T-helper 1 cell treated with Interleukin-12 subunit alpha and Interleukin-12 subunit beta and Interleukin-4 antibody, amounts not matched to agents 30 μg/mL and 1 μg/mL, for 36 hours (primary cell): ENCODE data around the gene CERT1.
"Not testable (repeated sequence)": the region's sequence is repeated elsewhere in the genome, so short reads cannot be mapped to it uniquely, and the experiment has no call there.

Source experiments
- H3K27ac Mint-ChIP-seq: one replicate; pipeline ENCODE4 v1.8.0; 2021; ENCODE audit warnings: mild to moderate bottlenecking, mixed read lengths
- H3K27me3 Mint-ChIP-seq: one replicate; pipeline ENCODE4 v1.8.0; 2021; ENCODE audit warnings: low read depth, mixed read lengths
- H3K36me3 Mint-ChIP-seq: one replicate; pipeline ENCODE4 v1.8.0; 2021; ENCODE audit warnings: low read depth, mixed read lengths
- H3K4me1 Mint-ChIP-seq: one replicate; pipeline ENCODE4 v1.8.0; 2021; ENCODE audit warnings: low read depth, mixed read lengths
- H3K4me3 Mint-ChIP-seq: one replicate; pipeline ENCODE4 v1.8.0; 2021; ENCODE audit warnings: mild to moderate bottlenecking, moderate library complexity, mixed read lengths
- H3K9me3 Mint-ChIP-seq: one replicate; pipeline ENCODE4 v1.8.0; 2021; ENCODE audit warnings: mixed read lengths

Gene CERT1

DNA sequence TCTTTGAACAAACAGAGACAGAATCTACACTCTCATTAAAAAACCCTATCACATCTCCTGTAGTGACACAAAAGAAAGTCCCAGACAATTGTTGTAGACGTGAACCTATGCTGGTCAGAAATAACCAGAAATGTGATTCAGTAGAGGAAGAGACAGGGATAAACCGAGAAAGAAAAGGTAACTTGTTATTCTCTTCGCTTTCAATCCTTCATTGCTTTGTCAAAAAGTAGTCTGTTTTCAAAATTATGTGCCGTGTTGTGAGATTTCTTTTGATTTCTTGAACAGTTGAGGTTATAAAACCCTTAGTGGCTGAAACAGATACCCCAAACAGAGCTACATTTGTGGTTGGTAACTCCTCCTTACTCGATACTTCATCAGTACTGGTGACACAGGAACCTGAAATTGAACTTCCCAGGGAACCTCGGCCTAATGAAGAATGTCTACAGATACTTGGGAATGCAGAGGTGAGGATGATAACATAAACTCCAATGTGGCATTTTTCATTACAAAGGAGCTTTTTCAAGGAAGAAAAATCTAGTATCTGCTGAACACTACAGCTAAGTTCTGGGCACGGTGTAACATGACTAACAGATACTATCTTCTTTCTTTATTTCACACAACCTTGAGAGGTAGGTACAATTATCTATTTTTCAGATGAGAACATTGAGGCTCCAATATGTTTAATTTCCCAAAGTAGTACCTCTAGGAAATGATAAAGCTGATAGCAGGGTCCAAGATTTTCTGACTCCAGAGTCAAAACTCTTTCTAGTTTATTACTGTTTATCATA is 160.1 kb downstream of the CERT1 start:
- Mint-ChIP-seq H3K27ac (peak overlapping the region; percentile 28), H3K4me1 (peaks cover 20% of the 10 kb centered on the region), H3K36me3 (peaks cover 51% of the 10 kb centered on the region), H3K4me3 (no peak overlapping the region), H3K27me3 (no peaks in the 10 kb centered on the region), H3K9me3 (no peaks in the 10 kb centered on the region)

DNA sequence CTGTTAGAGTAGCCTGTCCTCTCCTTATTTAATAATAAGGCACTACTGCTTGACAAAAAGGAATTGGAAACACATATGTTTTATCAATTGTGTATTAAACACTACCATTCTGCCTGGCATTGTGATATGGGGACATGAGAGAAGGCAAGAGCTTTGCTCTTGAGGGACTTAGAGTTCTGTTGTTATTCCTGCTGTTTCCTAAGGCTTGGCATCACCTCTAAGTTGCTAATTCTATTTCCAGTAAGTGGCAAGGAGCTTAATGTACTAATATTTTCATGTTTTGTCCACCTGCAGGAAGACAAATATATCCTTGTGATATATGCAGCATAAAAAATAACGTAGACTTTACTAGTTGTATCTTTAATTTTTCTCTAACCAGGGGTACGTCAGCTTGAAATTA is 161.8 kb downstream of the CERT1 start:
- Mint-ChIP-seq H3K27ac (no peak overlapping the region), H3K36me3 (peaks cover 51% of the 10 kb centered on the region), H3K4me1 (peaks cover 23% of the 10 kb centered on the region), H3K4me3 (no peak overlapping the region), H3K27me3 (no peaks in the 10 kb centered on the region), H3K9me3 (no peaks in the 10 kb centered on the region)

DNA sequence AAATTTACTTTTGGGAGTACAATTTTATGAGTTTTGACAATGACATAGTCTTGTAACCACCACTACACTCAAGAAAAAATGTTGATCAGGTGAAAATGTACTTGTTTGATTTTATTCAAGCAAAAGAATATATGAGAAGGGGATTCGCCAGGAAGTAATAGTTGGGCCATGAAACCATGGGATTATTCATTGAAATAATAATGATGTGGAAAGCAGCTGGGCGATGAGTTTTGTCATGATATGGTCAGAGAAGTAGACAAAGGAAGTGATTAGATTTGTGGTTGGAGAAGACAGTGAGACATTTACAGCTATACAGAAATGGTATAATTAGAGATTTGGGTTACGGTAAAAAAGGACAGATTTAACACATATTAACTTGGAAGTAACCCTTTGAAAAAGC is 163.2 kb downstream of the CERT1 start:
- Mint-ChIP-seq H3K27ac (no peak overlapping the region), H3K27me3 (no peaks in the 10 kb centered on the region), H3K4me1 (peaks cover 23% of the 10 kb centered on the region), H3K9me3 (no peaks in the 10 kb centered on the region), H3K4me3 (no peak overlapping the region), H3K36me3 (peaks cover 52% of the 10 kb centered on the region)

- Mint-ChIP-seq H3K27ac (no peak overlapping the region), H3K27me3 (no peaks in the 10 kb centered on the region), H3K9me3 (no peaks in the 10 kb centered on the region), H3K36me3 (peaks cover 30% of the 10 kb centered on the region), H3K4me1 (peaks cover 45% of the 10 kb centered on the region), H3K4me3 (no peak overlapping the region)
Measured at GRCh38 chr5:75342836-75343235, 168.6 kb downstream of the CERT1 start.

DNA sequence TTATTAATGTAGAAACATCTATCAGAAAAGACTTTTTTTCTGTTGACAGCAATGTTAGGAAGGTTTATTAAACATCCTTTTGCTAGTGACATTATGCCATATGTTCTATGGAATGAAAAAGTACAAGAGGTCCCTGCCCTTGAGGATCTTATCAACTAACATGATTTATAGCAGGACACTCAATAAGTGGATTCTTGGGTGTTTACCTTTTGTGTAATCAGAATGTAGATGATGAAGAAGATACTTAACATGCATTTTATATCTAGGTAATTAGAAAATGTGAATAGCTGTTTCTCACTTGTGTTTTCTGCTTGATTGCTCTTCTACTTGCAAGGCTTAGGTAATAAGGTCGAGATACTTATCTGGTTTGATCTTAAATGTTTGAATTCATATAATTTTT is 169.5 kb downstream of the CERT1 start:
- Mint-ChIP-seq H3K9me3 (no peaks in the 10 kb centered on the region), H3K36me3 (peaks cover 26% of the 10 kb centered on the region), H3K27ac (no peak overlapping the region), H3K4me1 (peaks cover 45% of the 10 kb centered on the region), H3K4me3 (no peak overlapping the region), H3K27me3 (no peaks in the 10 kb centered on the region)

- H3K4me1 Mint-ChIP-seq, result peaks cover 45% of the 10 kb centered on the region
- H3K9me3 Mint-ChIP-seq, result no peaks in the 10 kb centered on the region
- peaks cover 20% of the 10 kb centered on the region for H3K36me3 Mint-ChIP-seq
- no peak overlapping the region for H3K27ac Mint-ChIP-seq
- no peaks in the 10 kb centered on the region for H3K27me3 Mint-ChIP-seq
- no peak overlapping the region for H3K4me3 Mint-ChIP-seq
Measured at GRCh38 chr5:75340714-75341478, 170.5 kb downstream of the CERT1 start.

DNA sequence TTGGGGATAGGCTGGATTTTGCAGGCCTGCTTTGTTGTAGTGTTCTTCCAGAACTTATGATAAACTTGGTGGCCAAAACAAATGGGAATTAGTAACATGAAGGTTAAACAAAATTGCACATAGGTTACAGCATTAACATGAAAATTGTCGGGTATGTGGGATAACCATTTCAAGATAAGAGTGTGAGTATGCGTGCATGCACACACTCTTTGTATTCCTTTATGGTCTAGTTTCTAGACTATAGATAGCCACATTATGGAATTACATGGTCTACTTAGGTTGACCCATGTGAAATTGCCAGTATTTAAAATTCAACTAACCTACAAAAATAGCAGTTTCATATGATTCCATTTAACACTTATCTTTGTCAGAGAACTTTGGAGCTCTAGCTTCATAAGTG is 173.0 kb downstream of the CERT1 start:
- peaks cover 12% of the 10 kb centered on the region for H3K36me3 Mint-ChIP-seq
- H3K27ac Mint-ChIP-seq, result no peak overlapping the region
- H3K27me3 Mint-ChIP-seq, result no peaks in the 10 kb centered on the region
- no peak overlapping the region for H3K4me3 Mint-ChIP-seq
- peaks cover 42% of the 10 kb centered on the region for H3K4me1 Mint-ChIP-seq
- no peaks in the 10 kb centered on the region for H3K9me3 Mint-ChIP-seq

DNA sequence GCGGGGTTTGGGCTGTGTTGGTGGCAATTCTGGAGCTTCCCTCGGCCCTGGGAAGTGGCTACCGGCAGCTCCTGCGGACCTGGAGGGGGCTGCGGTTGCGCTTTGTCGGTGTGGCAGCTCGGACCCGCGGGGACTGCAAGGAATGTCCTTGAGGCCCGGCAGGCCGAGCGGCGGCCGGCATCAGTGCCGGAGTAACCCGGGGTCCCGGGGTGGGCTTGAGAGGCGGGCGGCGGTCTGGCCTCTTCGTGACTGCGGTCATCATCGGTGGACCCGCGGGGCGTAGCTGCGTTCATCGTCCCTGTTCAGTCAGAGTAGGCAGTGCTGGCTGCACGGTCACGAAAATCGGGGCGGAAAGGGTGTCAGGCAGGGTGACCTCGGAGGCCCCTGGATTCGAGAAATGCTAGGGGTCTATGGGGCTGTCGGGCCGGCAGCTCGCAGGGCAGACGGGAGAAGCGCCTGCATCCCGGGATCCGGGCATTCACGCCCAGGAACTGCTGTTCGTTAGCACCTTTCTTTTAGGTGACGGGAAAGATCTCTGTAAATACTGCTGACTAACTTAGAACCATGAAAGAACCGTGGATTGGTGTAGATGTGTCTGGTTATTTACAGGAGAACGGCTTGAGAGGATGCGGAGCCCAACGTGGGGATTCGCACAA is 173.9 kb downstream of the CERT1 start:
- peaks cover 40% of the 10 kb centered on the region for H3K4me1 Mint-ChIP-seq
- H3K27me3 Mint-ChIP-seq, result no peaks in the 10 kb centered on the region
- no peaks in the 10 kb centered on the region for H3K9me3 Mint-ChIP-seq
- H3K27ac Mint-ChIP-seq, result no peak overlapping the region
- H3K36me3 Mint-ChIP-seq, result peaks cover 11% of the 10 kb centered on the region
- H3K4me3 Mint-ChIP-seq, result no peak overlapping the region

DNA sequence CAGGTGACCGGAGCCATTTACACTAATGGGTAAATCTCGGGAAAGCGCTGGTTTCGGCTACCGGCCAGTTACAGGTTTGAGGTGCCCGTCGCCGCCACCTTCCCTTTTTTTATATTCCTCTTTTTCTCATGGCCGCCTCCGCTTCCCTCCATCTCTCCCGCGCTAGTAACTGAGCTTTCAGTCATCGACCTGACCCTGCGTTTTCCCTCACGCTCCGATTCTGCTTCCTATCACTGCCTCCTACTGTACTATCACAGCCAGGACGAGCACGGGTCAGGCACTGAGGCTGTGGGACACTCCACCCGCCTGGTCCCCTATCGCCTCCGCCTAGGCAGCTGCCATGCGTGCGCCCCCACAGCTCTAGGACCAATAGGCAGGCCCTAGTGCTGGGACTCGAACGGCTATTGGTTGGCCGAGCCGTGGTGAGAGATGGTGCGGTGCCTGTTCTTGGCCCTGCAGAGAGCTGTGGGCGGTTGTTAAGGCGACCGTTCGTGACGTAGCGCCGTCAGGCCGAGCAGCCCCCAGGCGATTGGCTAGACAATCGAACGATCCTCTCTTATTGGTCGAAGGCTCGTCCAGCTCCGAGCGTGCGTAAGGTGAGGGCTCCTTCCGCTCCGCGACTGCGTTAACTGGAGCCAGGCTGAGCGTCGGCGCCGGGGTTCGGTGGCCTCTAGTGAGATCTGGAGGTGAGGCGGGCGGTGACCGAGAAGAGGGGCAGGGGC is 174.7 kb downstream of the CERT1 start, which contains the start of gene HMGCR:
TSS of gene HMGCR (plus strand) at position 606 of the 722 bp plus-strand sequence. CDS start 5,386 bp downstream, outside the sequence.
- Mint-ChIP-seq H3K27ac (no peak within 1 kb of the TSS), H3K9me3 (no peaks in the 10 kb centered on the region), H3K36me3 (peaks cover 6% of the 10 kb centered on the region), H3K4me3 (no peak within 1 kb of the TSS), H3K27me3 (no peaks in the 10 kb centered on the region), H3K4me1 (peaks cover 36% of the 10 kb centered on the region)

GRCh38 chr5:75335952-75336614 is 175.3 kb downstream of the CERT1 start:
- Mint-ChIP-seq H3K27me3 (no peaks in the 10 kb centered on the region), H3K4me3 (no peak overlapping the region), H3K4me1 (peaks cover 30% of the 10 kb centered on the region), H3K36me3 (peaks cover 6% of the 10 kb centered on the region), H3K9me3 (no peaks in the 10 kb centered on the region), H3K27ac (no peak overlapping the region)

GRCh38 chr5:75335486-75335885 is 175.9 kb downstream of the CERT1 start:
- Mint-ChIP-seq H3K4me1 (peaks cover 25% of the 10 kb centered on the region), H3K27ac (no peak overlapping the region), H3K4me3 (no peak overlapping the region)

DNA sequence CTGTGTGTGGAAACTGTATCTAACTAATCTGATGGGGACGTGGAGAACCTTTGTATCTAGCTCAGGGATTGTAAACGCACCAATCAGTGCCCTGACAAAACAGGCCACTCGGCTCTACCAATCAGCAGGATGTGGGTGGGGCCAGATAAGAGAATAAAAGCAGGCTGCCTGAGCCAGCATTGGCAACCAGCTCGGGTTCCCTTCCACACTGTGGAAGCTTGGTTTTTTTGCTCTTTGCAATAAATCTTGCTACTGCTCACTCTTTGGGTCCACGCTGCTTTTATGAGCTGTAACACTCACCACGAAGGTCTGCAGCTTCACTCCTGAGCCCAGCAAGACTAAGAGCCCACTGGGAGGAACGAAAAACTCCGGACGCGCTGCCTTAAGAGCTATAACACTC is 177.0 kb downstream of the CERT1 start:
- H3K4me1 Mint-ChIP-seq, result peaks cover 16% of the 10 kb centered on the region
- H3K27ac Mint-ChIP-seq, H3K27me3 Mint-ChIP-seq, H3K4me3 Mint-ChIP-seq, H3K9me3 Mint-ChIP-seq, H3K36me3 Mint-ChIP-seq: not testable (repeated sequence)

More at GRCh38 chr5:75335486-75335885, 175.9 kb downstream of the CERT1 start:
- no peaks in the 10 kb centered on the region for H3K27me3 Mint-ChIP-seq
- H3K9me3 Mint-ChIP-seq, result no peaks in the 10 kb centered on the region
- H3K36me3 Mint-ChIP-seq, result peaks cover 6% of the 10 kb centered on the region

DNA sequence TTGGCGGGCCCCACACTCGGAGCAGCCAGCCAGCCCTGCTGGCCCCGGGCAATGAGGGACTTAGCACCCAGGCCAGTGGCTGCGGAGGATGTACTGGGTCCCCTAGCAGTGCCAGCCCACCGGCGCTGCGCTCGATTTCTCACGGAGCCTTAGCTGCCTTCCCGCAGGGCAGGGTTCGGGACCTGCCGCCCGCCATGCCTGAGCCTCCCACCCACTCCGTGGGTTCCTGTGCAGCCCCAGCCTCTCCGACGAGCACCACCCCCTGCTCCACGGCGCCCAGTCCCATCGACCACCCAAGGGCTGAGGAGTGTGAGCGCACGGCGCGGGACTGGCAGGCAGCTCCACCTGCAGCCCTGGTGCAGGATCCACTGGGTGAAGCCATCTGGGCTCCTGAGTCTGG is 177.7 kb downstream of the CERT1 start:
- peaks cover 13% of the 10 kb centered on the region for H3K4me1 Mint-ChIP-seq
- H3K27me3 Mint-ChIP-seq, H3K27ac Mint-ChIP-seq, H3K9me3 Mint-ChIP-seq, H3K36me3 Mint-ChIP-seq, H3K4me3 Mint-ChIP-seq: not testable (repeated sequence)
